CD4-positive, alpha-beta T cell treated with Interleukin-4 for 4 hours (primary cell): ENCODE data around the gene SLC25A26.
"Not testable (repeated sequence)": the region's sequence is repeated elsewhere in the genome, so short reads cannot be mapped to it uniquely, and the experiment has no call there.

ENCODE experiments used
- DNase-seq: peaks from one replicate; pipeline ENCODE4 v3.0.0-alpha.2; 2020

SLC25A26 gene

DNA sequence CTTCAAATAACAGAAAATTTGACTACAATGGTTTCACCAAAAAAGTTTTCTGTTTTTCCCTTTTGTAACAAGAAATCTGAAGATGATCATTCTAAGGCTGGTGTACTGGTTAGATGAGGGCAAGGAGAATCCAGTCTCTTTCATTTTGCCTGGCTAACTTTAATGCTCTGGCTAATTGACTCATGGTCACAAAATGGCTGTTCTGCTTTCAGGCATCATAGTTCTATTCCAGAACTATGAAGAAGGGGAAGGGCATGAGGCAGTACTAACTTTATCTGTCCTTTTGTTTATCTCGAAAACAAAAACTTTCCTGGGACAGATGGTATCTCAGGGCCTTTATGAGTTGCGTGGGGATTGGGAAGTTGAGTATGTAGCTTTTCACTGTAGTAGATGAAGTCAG is 50.4 kb downstream of the SLC25A26 start:
- DNase-seq: no peak

DNA sequence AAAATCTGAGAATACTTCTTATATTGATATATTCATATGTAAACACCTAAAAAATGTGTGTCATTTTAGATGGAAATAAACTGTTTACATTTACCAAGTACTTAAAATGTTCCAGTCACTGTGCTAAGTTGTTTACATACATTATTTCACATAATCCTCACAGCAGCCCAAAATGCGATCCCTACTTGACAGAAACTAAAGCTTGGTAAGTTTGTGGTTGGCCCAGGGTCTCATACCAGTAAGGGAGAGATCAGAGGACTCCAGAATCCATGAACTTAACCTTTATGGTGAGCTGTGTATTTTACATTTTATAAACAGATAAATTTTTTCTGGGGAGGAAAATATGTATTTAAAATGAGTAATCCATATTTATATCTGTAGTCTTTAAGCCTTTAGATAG is 51.2 kb downstream of the SLC25A26 start:
- DNase-seq: no peak

DNA sequence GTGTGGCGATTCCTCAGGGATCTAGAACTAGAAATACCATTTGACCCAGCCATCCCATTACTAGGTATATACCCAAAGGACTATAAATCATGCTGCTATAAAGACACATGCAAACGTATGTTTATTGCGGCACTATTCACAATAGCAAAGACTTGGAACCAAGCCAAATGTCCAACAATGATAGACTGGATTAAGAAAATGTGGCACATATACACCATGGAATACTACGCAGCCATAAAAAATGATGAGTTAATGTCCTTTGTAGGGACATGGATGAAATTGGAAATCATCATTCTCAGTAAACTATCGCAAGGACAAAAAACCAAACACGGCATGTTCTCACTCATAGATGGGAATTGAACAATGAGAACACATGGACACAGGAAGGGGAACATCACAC is 54.0 kb downstream of the SLC25A26 start:
- DNase-seq: not testable (repeated sequence)

DNA sequence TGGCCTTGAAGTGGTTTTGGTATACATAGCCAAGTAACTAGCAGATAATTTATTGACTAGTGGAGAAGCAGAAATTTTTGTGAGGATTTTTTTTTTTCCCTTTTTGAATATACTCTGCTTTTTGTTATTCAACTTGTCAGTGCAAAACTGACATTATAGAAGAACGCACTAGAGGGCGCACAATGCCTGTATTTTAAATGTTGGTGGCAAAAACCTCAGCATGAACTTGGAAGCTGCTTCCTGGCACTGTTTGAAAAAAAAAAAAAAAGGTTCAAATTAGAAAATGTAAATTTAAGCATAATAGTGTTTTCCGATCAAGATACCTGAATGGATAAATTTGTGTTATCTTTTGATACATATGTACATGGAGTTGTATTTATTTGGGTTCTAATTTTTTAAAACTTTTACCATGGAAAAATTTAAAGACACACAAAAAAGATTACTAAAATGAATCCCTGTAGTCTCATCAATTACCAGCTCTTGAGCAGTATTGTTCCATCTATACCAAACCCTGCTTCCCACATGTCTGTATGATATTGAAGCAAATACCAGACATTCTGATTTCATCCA is 56.0 kb downstream of the SLC25A26 start:
- DNase-seq: peak; percentile 78

DNA sequence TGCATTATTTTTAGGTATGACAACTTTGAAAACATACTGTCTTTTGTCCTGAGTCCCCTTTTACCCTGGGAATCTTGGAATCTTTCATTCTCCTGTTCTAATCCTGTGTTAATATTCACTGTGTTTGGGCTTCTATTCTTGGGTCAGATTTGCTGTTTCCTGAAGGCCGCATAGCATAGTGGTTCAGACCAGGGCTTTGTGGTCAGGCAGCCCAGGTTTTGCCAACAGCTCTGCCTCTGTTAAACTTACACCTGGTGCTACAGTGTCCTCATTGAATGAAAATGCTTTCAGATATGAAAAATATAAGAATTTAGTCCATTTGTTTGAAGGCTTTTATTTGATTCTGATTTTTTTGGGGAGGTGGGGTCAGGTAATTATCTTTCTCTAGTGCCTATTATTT is 58.4 kb downstream of the SLC25A26 start:
- DNase-seq: no peak

DNA sequence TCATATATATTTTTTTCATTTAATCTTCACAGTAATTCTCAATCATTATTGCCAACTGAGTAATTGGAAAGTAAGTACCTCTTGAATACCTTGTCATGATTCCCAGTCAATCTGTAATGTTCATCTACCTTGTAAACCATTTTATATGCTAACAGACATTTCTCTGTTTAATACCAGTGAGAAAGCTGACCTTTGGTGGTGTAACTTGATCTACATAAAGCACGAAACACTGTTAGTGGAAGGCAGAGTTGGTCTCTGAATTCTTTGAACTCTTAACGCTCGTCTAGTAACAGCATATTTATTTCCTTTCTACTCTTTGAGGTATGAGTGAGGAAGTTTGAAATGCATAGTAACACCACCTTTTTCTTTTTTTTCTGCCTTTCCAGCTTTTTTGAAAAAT is 59.5 kb downstream of the SLC25A26 start:
- DNase-seq: no peak

DNA sequence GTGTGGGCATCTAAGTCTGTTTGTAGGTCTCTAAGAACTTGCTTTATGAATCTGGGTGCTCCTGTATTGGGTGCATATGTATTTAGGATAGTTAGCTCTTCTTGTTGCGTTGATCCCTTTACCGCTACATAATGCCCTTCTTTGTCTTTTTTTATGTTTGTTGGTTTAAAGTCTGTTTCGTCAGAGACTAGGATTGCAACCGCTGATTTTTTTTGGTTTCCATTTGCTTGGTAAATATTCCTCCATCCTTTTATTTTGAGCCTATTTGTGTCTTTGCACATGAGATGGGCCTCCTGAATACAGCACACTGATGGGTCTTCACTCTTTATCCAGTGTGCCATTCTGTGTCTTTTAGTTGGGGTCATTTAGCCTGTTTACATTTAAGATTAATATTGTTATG is 71.1 kb downstream of the SLC25A26 start:
- DNase-seq: not testable (repeated sequence)

DNA sequence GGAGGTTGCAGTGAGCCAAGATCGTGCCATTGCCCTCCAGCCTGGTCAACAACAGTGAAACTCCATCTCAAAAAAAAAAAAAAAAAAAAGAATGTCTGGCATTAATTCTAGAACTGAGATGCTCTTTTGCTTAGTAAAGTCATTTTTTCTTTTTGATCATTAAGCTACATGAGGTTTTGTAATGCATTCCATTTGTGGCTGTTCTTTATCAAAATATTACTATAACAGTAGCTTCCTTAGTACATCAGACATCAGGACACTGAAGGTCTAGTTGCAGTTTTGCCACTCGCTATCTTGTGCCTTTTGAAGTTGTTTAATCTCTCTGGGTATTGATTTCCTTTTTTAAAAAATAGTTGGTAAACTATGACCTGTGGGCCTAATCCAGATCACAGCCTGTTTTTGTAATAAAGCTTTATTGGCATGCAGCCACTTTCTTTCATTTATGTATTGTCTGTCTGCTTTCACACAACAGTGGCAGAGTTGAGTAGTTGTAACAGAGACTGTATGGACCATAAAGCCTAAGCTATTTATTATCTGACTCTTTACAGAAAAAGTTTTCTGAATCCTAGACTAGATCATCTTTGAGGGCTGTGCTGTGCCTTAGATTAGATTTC is 76.6 kb downstream of the SLC25A26 start:
- DNase-seq: peak; percentile 33

DNA sequence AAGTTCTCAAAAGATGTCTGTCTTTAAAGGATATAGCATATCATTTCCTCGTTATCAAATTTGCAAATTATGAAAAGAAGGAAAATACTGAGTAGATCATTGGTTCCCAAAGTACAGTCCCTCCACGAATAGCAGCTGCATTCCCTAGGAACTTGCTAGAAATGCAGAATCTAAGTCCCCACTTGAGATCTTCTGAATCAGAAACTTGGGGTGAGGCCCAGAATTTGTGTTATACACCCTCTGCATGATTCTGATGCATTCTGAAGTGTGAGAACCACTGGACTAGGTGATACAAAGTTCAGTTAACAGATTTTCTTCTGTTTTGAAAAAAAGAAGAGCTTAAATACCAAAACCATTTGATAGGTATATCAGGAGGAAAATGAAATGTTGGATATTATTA is 77.1 kb downstream of the SLC25A26 start:
- DNase-seq: peak; percentile 48

DNA sequence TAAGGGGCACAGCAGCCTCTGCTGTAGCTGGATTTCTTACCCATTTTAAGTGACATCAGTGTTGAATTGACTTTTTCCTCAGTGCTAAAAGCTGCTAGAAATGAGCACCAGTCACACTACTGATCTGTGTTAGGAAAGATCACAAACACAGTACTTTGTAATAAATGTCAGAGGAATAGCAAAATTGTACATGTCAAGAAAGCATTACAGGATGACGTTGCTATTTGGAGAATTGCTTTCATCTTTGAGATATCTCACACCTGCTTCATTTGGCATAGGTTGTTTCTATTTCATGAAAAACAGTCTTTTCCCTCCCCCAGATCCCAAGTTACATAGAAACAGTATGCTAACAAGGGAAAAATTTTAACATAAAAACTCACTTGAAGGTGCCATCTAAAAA is 77.8 kb downstream of the SLC25A26 start:
- peak; percentile 29 for DNase-seq

DNA sequence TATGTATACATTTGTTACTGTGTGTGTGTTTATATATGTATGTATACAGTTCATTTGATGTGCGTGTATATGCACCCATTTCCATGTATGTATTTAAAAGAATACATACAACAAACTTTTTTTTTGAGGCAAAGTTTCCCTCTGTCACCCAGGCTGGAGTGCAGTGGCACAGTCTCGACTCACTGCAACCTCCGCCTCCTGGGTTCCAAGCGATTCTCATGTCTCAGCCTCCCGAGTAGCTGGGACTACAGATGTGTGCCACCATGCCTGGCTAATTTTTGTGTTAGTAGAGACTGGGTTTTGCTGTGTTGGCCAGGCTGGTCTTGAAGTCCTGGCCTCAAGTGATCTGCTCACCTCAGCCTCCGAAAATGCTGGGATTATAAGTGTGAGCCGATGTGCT is 78.3 kb downstream of the SLC25A26 start:
- not testable (repeated sequence) for DNase-seq

DNA sequence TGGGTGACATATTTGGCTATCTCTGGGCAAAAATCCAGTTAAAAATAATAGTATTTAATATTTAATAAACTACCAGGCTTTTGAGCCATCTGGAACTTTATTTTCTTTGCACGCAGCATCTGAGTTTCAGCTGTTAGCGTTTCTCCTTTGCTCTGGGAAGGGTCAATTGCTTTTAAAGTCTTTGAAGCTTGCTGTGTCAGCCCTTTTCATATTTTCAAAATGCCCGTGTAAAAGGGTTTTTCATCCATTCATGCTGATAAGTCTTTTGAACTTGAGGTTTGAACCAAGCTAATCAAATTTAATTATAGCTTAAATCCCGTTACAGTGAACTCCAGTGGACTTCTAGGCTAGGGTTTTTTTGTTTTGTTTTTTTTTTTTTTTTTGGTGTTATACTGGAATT is 79.1 kb downstream of the SLC25A26 start:
- DNase-seq: no peak

DNA sequence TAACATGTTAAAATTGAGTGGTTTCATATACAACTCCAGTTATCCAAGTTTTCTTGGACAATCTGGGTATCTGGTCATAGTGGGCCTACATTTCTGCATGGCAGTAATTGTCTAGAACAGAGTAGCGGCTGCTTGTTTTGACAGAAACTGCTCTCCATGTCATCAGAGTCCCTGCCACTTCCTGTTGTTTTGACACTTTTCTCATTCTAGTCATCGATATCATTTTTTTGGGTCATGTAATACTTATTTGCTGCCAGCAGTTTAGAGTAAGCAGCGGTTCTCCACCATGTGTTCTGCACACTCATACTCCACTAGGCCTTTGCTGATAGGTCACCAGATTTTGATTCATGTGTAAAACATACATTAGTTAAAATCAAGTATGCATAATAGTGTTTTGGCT is 81.5 kb downstream of the SLC25A26 start:
- DNase-seq: peak; percentile 93

DNA sequence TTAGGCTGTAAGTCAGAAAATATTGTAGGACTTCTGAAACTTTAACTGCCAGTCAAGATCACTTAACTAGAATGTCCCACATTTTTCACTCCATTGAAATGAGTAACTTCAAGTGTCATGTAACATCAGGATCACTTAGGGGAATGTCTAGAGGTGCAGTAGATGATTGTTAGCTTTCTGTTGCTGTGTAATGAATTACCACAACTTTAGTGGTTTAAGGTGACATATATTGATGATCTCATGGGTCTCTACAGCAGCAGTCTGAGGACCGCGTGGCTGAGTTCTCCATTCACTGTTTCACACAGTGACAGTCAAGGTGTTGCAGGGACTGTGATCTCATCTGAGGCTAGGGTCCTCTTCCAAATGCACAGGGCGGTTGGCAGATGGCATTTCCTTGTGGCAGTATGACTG is 82.7 kb downstream of the SLC25A26 start:
- DNase-seq: peak; percentile 83

DNA sequence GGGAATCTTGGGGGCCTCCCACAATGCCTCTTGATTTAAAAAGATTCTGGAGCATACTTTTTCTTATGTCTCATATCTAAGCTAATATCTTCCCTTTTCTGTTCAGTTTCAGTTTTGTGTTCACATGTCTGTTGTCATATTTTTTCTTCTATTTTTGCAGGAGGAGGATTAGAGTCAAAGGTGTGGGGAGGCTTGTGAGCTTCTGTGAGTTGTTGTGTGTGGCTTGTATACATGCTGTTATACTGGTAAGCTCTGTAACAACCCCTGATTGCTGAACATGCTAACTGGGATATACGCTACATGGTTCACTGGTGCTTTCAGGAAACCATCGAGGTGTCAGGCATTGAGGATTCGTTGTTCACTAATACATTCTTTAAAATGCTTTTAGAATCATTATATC is 83.5 kb downstream of the SLC25A26 start:
- DNase-seq: peak; percentile 18

DNA sequence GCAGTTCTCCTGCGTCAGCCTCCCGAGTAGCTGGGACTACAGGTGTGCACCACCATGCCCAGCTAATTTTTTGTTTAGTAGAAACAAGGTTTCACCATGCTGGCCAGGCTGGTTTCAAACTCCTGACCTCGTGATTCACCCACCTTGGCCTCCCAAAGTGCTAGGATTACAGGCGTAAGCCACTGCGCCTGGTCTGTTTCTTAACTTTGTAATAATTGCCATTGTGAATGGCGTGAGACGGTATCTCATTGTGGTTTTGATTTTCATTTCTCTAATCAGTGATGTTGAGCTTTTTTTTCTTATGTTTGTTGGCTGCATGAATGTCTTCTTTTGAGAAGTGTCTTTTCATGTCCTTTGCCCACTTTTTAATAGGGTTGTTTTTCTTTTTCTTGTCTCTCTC is 85.3 kb downstream of the SLC25A26 start:
- peak; percentile 13 for DNase-seq

DNA sequence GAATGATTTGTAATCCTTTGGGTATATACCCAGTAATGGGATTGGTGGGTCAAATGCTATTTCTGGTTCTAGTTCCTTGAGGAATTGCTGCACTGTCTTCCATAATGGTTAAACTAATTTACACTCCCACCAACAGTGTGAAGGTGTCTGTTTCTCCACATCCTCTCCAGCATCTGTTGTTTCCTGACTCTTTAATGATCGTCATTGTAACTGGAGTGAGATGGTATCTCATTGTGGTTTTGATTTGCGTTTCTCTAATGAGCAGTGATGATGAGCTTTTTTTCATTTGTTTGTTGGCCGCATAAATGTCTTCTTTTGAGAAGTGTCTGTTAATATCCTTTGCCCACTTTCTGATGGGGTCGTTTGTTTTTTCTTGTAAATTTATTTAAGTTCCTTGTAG is 86.2 kb downstream of the SLC25A26 start:
- DNase-seq: peak; percentile 58

DNA sequence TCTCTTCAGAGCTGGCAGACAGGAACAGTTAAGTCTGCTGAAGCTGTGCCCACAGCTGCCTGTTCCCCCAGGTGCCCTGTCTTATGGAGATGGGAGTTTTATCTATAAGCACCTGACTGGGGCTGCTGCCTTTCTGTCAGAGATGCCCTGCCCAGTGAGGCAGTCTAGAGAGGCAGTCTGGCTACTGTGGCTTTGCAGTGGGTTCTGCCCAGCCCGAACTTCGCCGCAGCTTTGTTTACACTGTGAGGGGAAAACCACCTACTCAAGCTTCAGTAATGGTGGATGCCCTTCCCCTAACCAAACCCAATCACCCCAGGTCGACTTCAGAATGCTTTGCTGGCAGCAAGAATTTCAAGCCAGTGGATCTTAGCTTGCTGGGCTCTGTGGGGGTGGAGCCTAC is 91.2 kb downstream of the SLC25A26 start:
- peak; percentile 71 for DNase-seq

DNA sequence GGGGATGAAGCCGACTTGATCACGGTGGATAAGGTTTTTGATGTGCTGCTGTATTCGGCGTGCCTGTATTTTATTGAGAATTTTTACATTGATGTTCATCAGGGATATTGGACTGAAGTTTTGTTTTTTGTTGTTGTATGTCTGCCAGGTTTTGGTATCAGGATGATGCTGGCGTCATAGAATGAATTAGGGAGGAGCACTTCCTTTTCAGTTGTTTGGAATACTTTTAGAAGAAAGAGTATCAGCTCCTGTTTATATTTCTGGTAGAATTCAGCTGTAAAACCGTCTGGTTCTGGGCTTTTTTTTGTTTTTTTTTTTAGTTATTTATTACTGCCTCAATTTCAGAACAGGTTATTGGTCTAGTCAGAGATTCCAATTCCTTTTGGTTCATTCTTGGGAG is 93.7 kb downstream of the SLC25A26 start:
- no peak for DNase-seq

DNA sequence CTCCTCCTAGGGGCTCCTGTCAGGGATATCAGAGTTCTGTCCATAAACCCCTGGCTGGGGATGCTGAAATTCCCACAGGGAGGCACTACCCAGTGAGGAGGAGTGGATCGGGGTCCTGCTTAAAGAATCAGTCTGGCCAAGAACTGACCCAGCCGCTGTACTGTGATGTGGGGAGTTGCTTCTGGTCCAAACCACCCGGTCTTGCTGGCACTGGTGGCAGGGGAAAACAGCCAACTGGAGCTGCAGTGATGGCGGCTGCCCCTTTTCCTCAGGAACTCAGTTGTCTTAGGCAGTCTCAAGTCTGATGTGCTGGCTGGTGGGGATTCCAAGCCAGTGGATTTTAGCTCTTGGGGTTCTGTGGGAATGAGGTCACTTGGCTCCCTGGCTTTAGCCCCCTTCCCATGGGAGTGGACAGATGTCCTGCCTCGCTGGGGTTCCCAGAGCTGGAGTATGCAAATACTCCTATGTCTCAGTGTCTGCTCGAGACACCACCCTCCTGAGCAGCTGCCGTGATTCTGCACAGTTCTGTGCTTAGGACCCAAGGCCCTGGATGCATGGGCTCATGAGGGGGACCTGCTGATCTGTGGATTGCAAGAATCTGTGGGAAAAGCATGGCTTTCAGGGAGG is 97.1 kb downstream of the SLC25A26 start:
- no peak for DNase-seq

DNA sequence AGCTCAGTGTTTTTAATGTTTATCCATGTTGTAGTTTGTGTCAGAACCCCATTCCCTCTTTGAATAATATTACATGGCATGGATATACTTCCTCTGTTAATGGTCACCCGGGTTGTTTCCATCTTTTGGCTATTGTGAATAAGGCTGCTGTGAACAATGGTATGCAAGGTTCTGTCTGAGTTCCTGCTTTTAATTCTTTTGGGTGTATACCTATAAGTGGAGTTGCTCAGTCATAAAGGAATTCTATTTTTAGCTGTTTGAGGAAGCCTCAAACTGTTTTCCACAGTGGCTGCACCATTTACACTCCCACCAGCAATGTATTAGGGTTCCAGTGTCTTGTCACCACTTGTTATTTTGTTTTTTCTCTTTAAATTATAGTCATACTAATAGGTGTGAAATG is 99.6 kb downstream of the SLC25A26 start:
- no peak for DNase-seq

DNA sequence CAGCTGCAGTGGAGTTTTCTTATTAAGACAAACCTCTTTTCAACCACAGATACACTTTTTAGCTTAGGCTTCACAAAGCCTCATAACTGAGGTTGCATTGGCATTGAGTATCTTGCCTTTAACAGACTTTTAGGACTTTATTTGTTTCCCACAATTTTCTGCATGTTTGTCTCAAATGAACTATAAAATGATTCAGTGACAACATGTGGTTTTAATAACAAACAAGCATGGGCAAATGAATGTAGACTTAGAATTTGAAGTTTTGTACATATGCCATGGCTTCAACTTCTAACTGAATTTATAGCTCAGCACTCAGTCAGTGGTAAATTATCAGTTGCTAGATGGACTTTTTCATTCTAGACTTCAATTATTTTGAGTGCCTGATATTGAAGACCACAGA is 101.6 kb downstream of the SLC25A26 start:
- DNase-seq: no peak

DNA sequence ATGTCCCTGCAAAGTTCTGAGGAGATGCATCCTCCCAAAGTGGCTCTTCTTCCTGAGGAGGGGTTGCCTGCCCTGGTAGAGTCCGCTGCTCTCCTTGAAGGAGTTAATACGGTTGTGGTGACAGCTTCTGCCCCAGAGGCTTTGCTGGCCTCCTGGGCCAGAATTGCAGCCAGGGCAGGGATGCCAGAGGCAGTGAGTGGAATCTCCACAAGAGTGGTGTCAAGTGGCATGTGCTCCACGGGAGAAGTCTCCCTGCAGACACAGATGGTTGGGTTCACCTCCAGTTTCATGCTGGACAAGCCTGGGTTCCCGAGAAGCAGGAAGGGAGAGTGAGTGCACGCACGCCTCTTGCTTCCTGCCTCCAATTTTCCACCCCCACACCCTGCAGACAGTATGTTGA is 105.5 kb downstream of the SLC25A26 start:
- DNase-seq: no peak

DNA sequence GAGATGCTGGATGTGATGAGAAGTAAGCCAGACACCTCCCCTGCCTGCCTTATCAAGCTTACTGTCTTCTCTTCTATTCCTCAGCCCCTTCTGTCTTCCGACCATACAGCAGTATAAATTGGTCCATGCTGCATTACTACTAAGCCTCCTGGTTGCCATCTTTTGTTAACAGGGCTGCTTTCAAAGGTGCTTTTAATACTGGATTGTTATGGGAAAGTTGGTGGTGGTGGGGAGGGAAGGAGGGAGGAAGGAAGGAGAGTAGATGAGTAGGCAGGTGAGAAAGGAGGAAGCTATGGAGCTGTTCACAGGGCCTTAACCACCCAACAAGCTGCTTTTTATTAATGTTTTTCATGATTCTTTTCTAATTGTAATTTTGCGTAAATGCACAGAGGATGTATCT is 114.9 kb downstream of the SLC25A26 start:
- no peak for DNase-seq

DNA sequence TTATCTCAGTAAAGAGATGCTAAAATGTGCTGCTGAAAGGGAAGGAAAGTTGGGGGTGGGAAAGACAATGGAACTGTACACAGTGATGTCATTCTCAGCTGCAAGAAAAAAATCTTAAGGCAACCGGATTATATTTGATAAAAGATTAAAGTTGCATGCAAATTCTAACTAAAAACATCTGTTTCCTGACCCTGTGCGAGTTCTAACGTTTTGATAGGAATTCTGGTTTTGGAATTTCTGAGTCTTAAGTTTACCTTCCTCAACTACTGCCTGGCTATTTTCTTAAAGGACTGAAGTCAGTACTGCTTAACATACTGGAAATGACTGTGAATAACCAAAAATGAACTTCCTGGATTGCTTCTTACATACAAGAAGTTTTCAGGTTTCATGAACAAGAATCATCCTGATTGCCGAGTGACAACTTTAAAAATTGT is 115.5 kb downstream of the SLC25A26 start:
- no peak for DNase-seq
